Uterus (tissue), 4 donors: ENCODE data around the gene LSS. TPM values are rescaled to one million over a fixed set of nuclear protein-coding genes. Genes with fewer than 3 reads are reported as not detected.
"Not testable (repeated sequence)": the region's sequence is repeated elsewhere in the genome, so short reads cannot be mapped to it uniquely, and the experiment has no call there.

Experiments used
- DNase-seq, 2 donors: peaks; one replicate each; pipeline ENCODE4 v3.0.0-alpha.2; 2019 to 2020
- H3K27ac ChIP-seq, 2 donors: fragments of 200-600 bp; sonication (generic); 1 replicate in 1 of 2; 2 replicates in 1 of 2; pipeline ENCODE4 v1.5.1; 2016 to 2018
- H3K27me3 ChIP-seq, 2 donors: fragments of 200-600 bp; sonication (generic); one replicate each; pipeline ENCODE4 v1.5.1; 2018 to 2019; ENCODE audit warnings: control low read depth in 1 of 2
- H3K36me3 ChIP-seq, 2 donors: fragments of 200-600 bp; sonication (generic); one replicate each; pipeline ENCODE4 v1.5.1; 2019; ENCODE audit warnings: control low read depth in 1 of 2
- H3K4me1 ChIP-seq, 2 donors: fragments of 200-600 bp; sonication (generic); one replicate each; pipeline ENCODE4 v1.5.1; 2018 to 2019; ENCODE audit warnings: control low read depth in 1 of 2
- H3K4me3 ChIP-seq, 2 donors: fragments of 200-600 bp; sonication (generic); 1 replicate in 1 of 2; 2 replicates in 1 of 2; pipeline ENCODE4 v1.5.1; 2018 to 2019; ENCODE audit warnings: mild to moderate bottlenecking in 1 of 2
- H3K9me3 ChIP-seq, 2 donors: fragments of 200-600 bp; sonication (generic); one replicate each; pipeline ENCODE4 v1.5.1; 2019; ENCODE audit warnings: control low read depth in 1 of 2
- CTCF ChIP-seq, 4 experiments: fragments of 200-600 bp in 2 of 4; fragments of 450-650 bp in 2 of 4; sonication (generic) in 2 of 4; IDR thresholded peaks; one replicate each; pipeline ENCODE4 v1.5.1; 2016 to 2019; ENCODE audit warnings: antibody characterized with exemption in 4 of 4, mild to moderate bottlenecking in 2 of 4, moderate library complexity in 1 of 4
- POLR2A ChIP-seq, 2 donors: fragments of 450-650 bp; IDR thresholded peaks; one replicate each; pipeline ENCODE4 v1.6.1; 2016; ENCODE audit warnings: antibody characterized with exemption in 2 of 2, mild to moderate bottlenecking in 1 of 2, moderate library complexity in 1 of 2
- intact Hi-C: fragments of 100-400 bp; cut with DNase I; formaldehyde crosslinking; loops from one replicate; pipeline ENCODE4 v1.15.1; 2023; ENCODE audit warnings: low total_unique reads
- total RNA-seq, 4 donors: library from RNA; depleted of rRNA in 3 of 4; stranded (reverse); fragments of >200 nt in 3 of 4; gene quantifications; one replicate each; pipeline versions ENCODE4 v1.1.0 to v1.2.4, GENCODE V29; 2014 to 2023
- donor health status: DM: yes; HTN: yes; CAD: no.

LSS gene
- total RNA-seq, 4 donors from 2014 or later = 35.4 to 94.0 (median 41.5) TPM

DNA sequence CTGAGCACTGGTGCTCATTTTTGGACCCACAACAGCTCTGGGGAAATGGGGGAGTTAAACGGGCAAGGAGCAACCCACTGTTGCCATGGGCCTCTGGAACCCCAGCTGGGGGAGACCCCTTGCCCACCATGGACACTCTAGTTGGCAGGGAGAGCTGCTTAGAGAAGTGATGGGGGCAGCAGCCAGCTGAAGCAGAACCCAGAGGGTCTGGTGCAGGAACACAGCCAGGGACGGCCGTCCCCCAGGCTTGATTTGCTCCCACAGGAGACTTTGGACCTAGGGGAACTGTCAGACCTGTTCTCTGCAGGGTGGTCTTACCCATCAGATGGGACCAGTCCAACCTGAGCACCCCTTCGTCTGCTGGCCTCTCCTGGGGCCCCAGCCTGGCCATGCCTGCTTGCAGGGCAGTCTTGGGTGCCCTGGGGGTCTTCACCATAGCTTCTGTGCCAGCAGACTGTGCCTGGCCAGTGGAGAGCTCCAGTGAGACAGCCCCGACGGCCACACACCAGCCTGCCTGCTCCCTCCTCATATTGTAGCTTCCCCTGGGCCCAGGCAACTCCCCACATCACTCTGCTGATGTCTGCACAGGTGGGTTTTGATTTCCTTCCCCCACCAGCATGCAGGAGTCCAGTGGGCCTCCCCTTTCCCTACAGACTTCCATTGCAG is 55.6 kb downstream of the LSS start:
- Histone ChIP-seq H3K36me3 (no peaks in the 10 kb centered on the region), H3K4me1 (no peaks in the 10 kb centered on the region), H3K4me3 (no peak overlapping the region), H3K9me3 (no peaks in the 10 kb centered on the region), H3K27me3 (no peaks in the 10 kb centered on the region), H3K27ac (no peak overlapping the region)
- TF ChIP-seq POLR2A (IDR thresholded peaks at IDR 0.05) (no peak), CTCF (IDR thresholded peaks at IDR 0.05) (no peak)
- intact Hi-C loops = no loop called here
- DNase-seq = peak in 1 of 2 donors; percentile 7

- peak in 1 of 2 donors; percentile 6 for DNase-seq
- no peak overlapping the region for H3K4me3 ChIP-seq
- intact Hi-C loops = no loop called here
- no peaks in the 10 kb centered on the region for H3K27me3 ChIP-seq
- H3K4me1 ChIP-seq = no peaks in the 10 kb centered on the region
- H3K36me3 ChIP-seq = no peaks in the 10 kb centered on the region
- TF ChIP-seq POLR2A (IDR thresholded peaks at IDR 0.05) (no peak), CTCF (IDR thresholded peaks at IDR 0.05) (no peak)
- no peak overlapping the region for H3K27ac ChIP-seq
- H3K9me3 ChIP-seq = no peaks in the 10 kb centered on the region
These were observed 56.3 kb downstream of the LSS start for GRCh38 chr21:46171996-46172862.

GRCh38 chr21:46171585-46171984 is 57.0 kb downstream of the LSS start:
- no peak overlapping the region for H3K27ac ChIP-seq
- no peaks in the 10 kb centered on the region for H3K9me3 ChIP-seq
- TF ChIP-seq POLR2A (IDR thresholded peaks at IDR 0.05) (no peak), CTCF (IDR thresholded peaks at IDR 0.05) (no peak)
- peak in 1 of 2 donors; percentile 18 for DNase-seq
- H3K36me3 ChIP-seq = no peaks in the 10 kb centered on the region
- H3K4me1 ChIP-seq = no peaks in the 10 kb centered on the region
- H3K27me3 ChIP-seq = no peaks in the 10 kb centered on the region
- intact Hi-C loops = no loop called here
- H3K4me3 ChIP-seq = no peak overlapping the region

DNA sequence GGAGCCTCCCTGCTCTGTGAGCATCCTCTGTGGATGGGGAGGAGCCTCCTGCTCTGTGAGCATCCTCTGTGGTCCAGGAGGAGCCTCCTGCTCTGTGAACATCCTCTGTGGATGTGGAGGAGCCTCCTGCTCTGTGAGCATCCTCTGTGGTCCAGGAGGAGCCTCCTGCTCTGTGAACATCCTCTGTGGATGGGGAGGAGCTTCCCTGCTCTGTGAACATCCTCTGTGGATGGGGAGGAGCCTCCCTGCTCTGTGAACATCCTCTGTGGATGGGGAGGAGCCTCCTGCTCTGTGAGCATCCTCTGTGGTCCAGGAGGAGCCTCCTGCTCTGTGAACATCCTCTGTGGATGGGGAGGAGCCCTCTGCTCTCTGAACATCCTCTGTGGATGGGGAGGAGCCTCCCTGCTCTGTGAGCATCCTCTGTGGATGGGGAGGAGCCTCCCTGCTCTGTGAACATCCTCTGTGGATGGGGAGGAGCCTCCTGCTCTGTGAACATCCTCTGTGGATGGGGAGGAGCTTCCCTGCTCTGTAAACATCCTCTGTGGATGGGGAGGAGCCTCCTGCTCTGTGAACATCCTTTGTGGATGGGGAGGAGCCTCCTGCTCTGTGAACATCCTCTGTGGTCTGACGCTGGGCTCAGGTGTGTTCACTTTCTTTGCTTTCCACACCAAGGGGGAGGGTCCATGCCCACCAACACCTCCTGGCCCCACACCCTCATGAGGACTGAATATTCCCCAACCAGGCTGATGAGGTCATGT is 58.0 kb downstream of the LSS start:
- H3K4me1 ChIP-seq, intact Hi-C loops, H3K36me3 ChIP-seq, H3K9me3 ChIP-seq, H3K27ac ChIP-seq, H3K4me3 ChIP-seq, H3K27me3 ChIP-seq: not testable (repeated sequence)
- peak in 1 of 2 donors; percentile 9 for DNase-seq

- intact Hi-C loops = no loop called here
- H3K27me3 ChIP-seq = no peaks in the 10 kb centered on the region
- DNase-seq = no peak
These were observed 59.8 kb downstream of the LSS start for GRCh38 chr21:46168659-46169386.

More at GRCh38 chr21:46168659-46169386, 59.8 kb downstream of the LSS start:
- H3K27ac ChIP-seq = no peak overlapping the region
- TF ChIP-seq CTCF (IDR thresholded peaks at IDR 0.05) (no peak), POLR2A (IDR thresholded peaks at IDR 0.05) (no peak)
- H3K4me1 ChIP-seq = no peaks in the 10 kb centered on the region
- no peaks in the 10 kb centered on the region for H3K36me3 ChIP-seq
- H3K9me3 ChIP-seq = no peaks in the 10 kb centered on the region
- H3K4me3 ChIP-seq = no peak overlapping the region
